Measurements from ENCODE around the gene RFTN1. TPM values are rescaled to one million over a fixed set of nuclear protein-coding genes. Genes with fewer than 3 reads are reported as not detected.

Gene RFTN1
- total and polyA plus RNA-seq, 10 of the 15 experiments (the other 5 are each of a cell fraction or from before 2014, with no cell fraction given): 20.6 to 213 (median 147) TPM

- TF ChIP-seq, protein P1, sequence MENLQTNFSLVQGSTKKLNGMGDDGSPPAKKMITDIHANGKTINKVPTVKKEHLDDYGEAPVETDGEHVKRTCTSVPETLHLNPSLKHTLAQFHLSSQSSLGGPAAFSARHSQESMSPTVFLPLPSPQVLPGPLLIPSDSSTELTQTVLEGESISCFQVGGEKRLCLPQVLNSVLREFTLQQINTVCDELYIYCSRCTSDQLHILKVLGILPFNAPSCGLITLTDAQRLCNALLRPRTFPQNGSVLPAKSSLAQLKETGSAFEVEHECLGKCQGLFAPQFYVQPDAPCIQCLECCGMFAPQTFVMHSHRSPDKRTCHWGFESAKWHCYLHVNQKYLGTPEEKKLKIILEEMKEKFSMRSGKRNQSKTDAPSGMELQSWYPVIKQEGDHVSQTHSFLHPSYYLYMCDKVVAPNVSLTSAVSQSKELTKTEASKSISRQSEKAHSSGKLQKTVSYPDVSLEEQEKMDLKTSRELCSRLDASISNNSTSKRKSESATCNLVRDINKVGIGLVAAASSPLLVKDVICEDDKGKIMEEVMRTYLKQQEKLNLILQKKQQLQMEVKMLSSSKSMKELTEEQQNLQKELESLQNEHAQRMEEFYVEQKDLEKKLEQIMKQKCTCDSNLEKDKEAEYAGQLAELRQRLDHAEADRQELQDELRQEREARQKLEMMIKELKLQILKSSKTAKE (IDR thresholded peaks at IDR 0.05; ENCODE audit: low read depth, poor library complexity, severe bottlenecking): no peak
- TF ChIP-seq KAT2A (conservative IDR thresholded peaks at IDR 0.05; ENCODE audit: control insufficient read depth, low read depth, low read length) (no peak), RBBP5 (conservative IDR thresholded peaks at IDR 0.05) (no peak), POU2F2 (IDR thresholded peaks at IDR 0.05; ENCODE audit: borderline replicate concordance, low read depth, low read length) (no peak), TCF12 (IDR thresholded peaks at IDR 0.05; ENCODE audit: low read depth, low read length) (0 out of 2 replicates have a peak, but pooled peaks have one; percentile 10), NRF1 (conservative IDR thresholded peaks at IDR 0.05; ENCODE audit: low read depth, low read length) (no peak), NR2C2 (IDR thresholded peaks at IDR 0.05; ENCODE audit: borderline replicate concordance, control insufficient read depth, insufficient read length, low read depth) (no peak), RUNX3 (IDR thresholded peaks at IDR 0.05; ENCODE audit: low read length) (peak; percentile 58), RELA (IDR thresholded peaks at IDR 0.05; ENCODE audit: borderline replicate concordance, partially characterized antibody) (peak; percentile 58), NFIC (IDR thresholded peaks at IDR 0.05; ENCODE audit: low read depth, low read length) (0 out of 2 replicates have a peak, but pooled peaks have one; percentile 34), IKZF2 (IDR thresholded peaks at IDR 0.05) (peak; percentile 69 to 76), MEF2B (IDR thresholded peaks at IDR 0.05; ENCODE audit: partially characterized antibody, poor library complexity, severe bottlenecking) (peak; percentile 26), ZNF274 (IDR thresholded peaks at IDR 0.05; ENCODE audit: insufficient read depth, insufficient read length) (no peak), CBFB (IDR thresholded peaks at IDR 0.05; ENCODE audit: low read depth) (no peak), FOXM1 (IDR thresholded peaks at IDR 0.05; ENCODE audit: low read depth, low read length) (no peak), CREB1 (IDR thresholded peaks at IDR 0.05; ENCODE audit: low read depth) (0 out of 2 replicates have a peak, but pooled peaks have one; percentile 9), IKZF1 (conservative IDR thresholded peaks at IDR 0.05) (peak; percentile 87), BMI1 (IDR thresholded peaks at IDR 0.05; ENCODE audit: borderline replicate concordance) (no peak)
- TF ChIP-seq, protein P2, sequence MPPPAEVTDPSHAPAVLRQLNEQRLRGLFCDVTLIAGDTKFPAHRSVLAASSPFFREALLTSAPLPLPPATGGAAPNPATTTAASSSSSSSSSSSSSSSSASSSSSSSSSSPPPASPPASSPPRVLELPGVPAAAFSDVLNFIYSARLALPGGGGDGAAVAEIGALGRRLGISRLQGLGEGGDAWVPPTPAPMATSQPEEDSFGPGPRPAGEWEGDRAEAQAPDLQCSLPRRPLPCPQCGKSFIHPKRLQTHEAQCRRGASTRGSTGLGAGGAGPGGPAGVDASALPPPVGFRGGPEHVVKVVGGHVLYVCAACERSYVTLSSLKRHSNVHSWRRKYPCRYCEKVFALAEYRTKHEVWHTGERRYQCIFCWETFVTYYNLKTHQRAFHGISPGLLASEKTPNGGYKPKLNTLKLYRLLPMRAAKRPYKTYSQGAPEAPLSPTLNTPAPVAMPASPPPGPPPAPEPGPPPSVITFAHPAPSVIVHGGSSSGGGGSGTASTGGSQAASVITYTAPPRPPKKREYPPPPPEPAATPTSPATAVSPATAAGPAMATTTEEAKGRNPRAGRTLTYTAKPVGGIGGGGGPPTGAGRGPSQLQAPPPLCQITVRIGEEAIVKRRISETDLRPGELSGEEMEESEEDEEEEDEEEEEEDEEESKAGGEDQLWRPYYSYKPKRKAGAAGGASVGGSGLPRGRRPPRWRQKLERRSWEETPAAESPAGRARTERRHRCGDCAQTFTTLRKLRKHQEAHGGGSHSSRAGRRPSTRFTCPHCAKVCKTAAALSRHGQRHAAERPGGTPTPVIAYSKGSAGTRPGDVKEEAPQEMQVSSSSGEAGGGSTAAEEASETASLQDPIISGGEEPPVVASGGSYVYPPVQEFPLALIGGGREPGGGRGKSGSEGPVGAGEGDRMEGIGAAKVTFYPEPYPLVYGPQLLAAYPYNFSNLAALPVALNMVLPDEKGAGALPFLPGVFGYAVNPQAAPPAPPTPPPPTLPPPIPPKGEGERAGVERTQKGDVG (CRISPR knock-in tag; IDR thresholded peaks at IDR 0.05): no peak
- TF ChIP-seq, protein P3, sequence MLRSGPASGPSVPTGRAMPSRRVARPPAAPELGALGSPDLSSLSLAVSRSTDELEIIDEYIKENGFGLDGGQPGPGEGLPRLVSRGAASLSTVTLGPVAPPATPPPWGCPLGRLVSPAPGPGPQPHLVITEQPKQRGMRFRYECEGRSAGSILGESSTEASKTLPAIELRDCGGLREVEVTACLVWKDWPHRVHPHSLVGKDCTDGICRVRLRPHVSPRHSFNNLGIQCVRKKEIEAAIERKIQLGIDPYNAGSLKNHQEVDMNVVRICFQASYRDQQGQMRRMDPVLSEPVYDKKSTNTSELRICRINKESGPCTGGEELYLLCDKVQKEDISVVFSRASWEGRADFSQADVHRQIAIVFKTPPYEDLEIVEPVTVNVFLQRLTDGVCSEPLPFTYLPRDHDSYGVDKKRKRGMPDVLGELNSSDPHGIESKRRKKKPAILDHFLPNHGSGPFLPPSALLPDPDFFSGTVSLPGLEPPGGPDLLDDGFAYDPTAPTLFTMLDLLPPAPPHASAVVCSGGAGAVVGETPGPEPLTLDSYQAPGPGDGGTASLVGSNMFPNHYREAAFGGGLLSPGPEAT (IDR thresholded peaks at IDR 0.05; ENCODE audit: low read depth): peak; percentile 67
Observed at GRCh38 chr3:16399473-16399872, 114.0 kb downstream of the RFTN1 start (continued).
